ENCODE results near the gene PLCB2. TPM values are rescaled to one million over a fixed set of nuclear protein-coding genes. Genes with fewer than 3 reads are reported as not detected.

PLCB2 gene
- total RNA-seq, 2 donors from 2014 or later = 4.4 to 5.3 TPM

- Histone ChIP-seq H3K4me1 (ENCODE audit: control insufficient read depth, insufficient read depth, low read length) (no peaks in the 10 kb centered on the region), H3K4me3 (ENCODE audit: low read length) (no peak overlapping the region), H3K9me3 (ENCODE audit: control insufficient read depth, low read length) (no peaks in the 10 kb centered on the region), H3K36me3 (ENCODE audit: control insufficient read depth, insufficient read depth, low read length) (no peaks in the 10 kb centered on the region), H3K9ac (ENCODE audit: extremely low read depth, low read length, poor library complexity, severe bottlenecking) (no peak overlapping the region), H3K27ac (ENCODE audit: low read depth, low read length) (no peak overlapping the region), H3K27me3 (ENCODE audit: control insufficient read depth, insufficient read depth, low read length, poor library complexity, severe bottlenecking) (peaks cover 70% of the 10 kb centered on the region)
- peaks cover 76% of the 10 kb centered on the region for H3K27me3 Mint-ChIP-seq (ENCODE audit: insufficient read depth)
- no peak for TF ChIP-seq CTCF (conservative IDR thresholded peaks at IDR 0.05)
- no peak for DNase-seq
- no peaks in the 10 kb centered on the region for H3K9me3 Mint-ChIP-seq
- no peaks in the 10 kb centered on the region for H3K36me3 Mint-ChIP-seq (ENCODE audit: low read depth)
- H3K27ac Mint-ChIP-seq = no peak overlapping the region
- H3K4me3 Mint-ChIP-seq = no peak overlapping the region
- H3K4me1 Mint-ChIP-seq = no peaks in the 10 kb centered on the region
- 77 to 91% methylated on average over 3 to 4 of the region's 4 CpGs for WGBS, 2 experiments (ENCODE audit: insufficient coverage in 1 of 2, insufficient read length in 1 of 2)
These were observed 7.1 kb upstream of the PLCB2 start for GRCh38 chr15:40314723-40315276.

GRCh38 chr15:40313531-40314398, 6.0 kb upstream of the PLCB2 start:
- Histone ChIP-seq H3K9ac (ENCODE audit: extremely low read depth, low read length, poor library complexity, severe bottlenecking) (no peak overlapping the region), H3K4me3 (ENCODE audit: low read length) (no peak overlapping the region), H3K27me3 (ENCODE audit: control insufficient read depth, insufficient read depth, low read length, poor library complexity, severe bottlenecking) (peaks cover 65% of the 10 kb centered on the region), H3K4me1 (ENCODE audit: control insufficient read depth, insufficient read depth, low read length) (peaks cover 5% of the 10 kb centered on the region), H3K36me3 (ENCODE audit: control insufficient read depth, insufficient read depth, low read length) (no peaks in the 10 kb centered on the region), H3K27ac (ENCODE audit: low read depth, low read length) (no peak overlapping the region), H3K9me3 (ENCODE audit: control insufficient read depth, low read length) (no peaks in the 10 kb centered on the region)
- Mint-ChIP-seq H3K36me3 (ENCODE audit: low read depth) (no peaks in the 10 kb centered on the region), H3K9me3 (no peaks in the 10 kb centered on the region), H3K4me3 (no peak overlapping the region), H3K27ac (no peak overlapping the region), H3K27me3 (ENCODE audit: insufficient read depth) (peaks cover 71% of the 10 kb centered on the region), H3K4me1 (peaks cover 4% of the 10 kb centered on the region)
- TF ChIP-seq CTCF (conservative IDR thresholded peaks at IDR 0.05) = no peak
- 84 to 89% methylated on average over 7 to 10 of the region's 10 CpGs for WGBS, 2 experiments (ENCODE audit: insufficient coverage in 1 of 2, insufficient read length in 1 of 2)
- no peak for DNase-seq

- Mint-ChIP-seq H3K4me1 (peaks cover 5% of the 10 kb centered on the region), H3K27me3 (ENCODE audit: insufficient read depth) (peaks cover 66% of the 10 kb centered on the region), H3K36me3 (ENCODE audit: low read depth) (no peaks in the 10 kb centered on the region), H3K4me3 (no peak overlapping the region), H3K27ac (no peak overlapping the region), H3K9me3 (no peaks in the 10 kb centered on the region)
- H3K27ac ChIP-seq (ENCODE audit: low read depth, low read length) = no peak overlapping the region
- H3K9ac ChIP-seq (ENCODE audit: extremely low read depth, low read length, poor library complexity, severe bottlenecking) = no peak overlapping the region
- H3K4me3 ChIP-seq (ENCODE audit: low read length) = no peak overlapping the region
- peaks cover 6% of the 10 kb centered on the region for H3K4me1 ChIP-seq (ENCODE audit: control insufficient read depth, insufficient read depth, low read length)
- DNase-seq = no peak
- 93 to 98% methylated on average over 7 to 10 of the region's 10 CpGs for WGBS, 2 experiments (ENCODE audit: insufficient coverage in 1 of 2, insufficient read length in 1 of 2)
- no peak for TF ChIP-seq CTCF (conservative IDR thresholded peaks at IDR 0.05)
- H3K9me3 ChIP-seq (ENCODE audit: control insufficient read depth, low read length) = no peaks in the 10 kb centered on the region
- peaks cover 64% of the 10 kb centered on the region for H3K27me3 ChIP-seq (ENCODE audit: control insufficient read depth, insufficient read depth, low read length, poor library complexity, severe bottlenecking)
- no peaks in the 10 kb centered on the region for H3K36me3 ChIP-seq (ENCODE audit: control insufficient read depth, insufficient read depth, low read length)
These were observed 4.8 kb upstream of the PLCB2 start for GRCh38 chr15:40312370-40313158.
